HFFc6 (cell line): ENCODE data around the gene FAF1. TPM values are rescaled to one million over a fixed set of nuclear protein-coding genes. Genes with fewer than 3 reads are reported as not detected.

Experiments used
- DNase-seq: peaks from one replicate; pipeline ENCODE4 v3.0.0-alpha.2; 2018
- H3K27ac Mint-ChIP-seq: 2 replicates; pipeline ENCODE4 v1.8.0; 2020; ENCODE audit warnings: mild to moderate bottlenecking, mixed read lengths
- H3K27me3 Mint-ChIP-seq: 2 replicates; pipeline ENCODE4 v1.8.0; 2021; ENCODE audit warnings: mild to moderate bottlenecking, moderate library complexity, mixed read lengths; ENCODE audit not compliant: insufficient read depth
- H3K36me3 Mint-ChIP-seq: 2 replicates; pipeline ENCODE4 v1.8.0; 2021; ENCODE audit warnings: low read depth, mixed read lengths
- H3K4me1 Mint-ChIP-seq: 2 replicates; pipeline ENCODE4 v1.8.0; 2020; ENCODE audit warnings: low read depth, mixed read lengths
- H3K4me3 Mint-ChIP-seq: 2 replicates; pipeline ENCODE4 v1.8.0; 2020; ENCODE audit warnings: mild to moderate bottlenecking, moderate library complexity, mixed read lengths
- H3K9me3 Mint-ChIP-seq: 2 replicates; pipeline ENCODE4 v1.8.0; 2020; ENCODE audit warnings: mild to moderate bottlenecking, mixed read lengths
- total RNA-seq, 6 experiments: library from RNA; stranded (reverse); fragmentation: NEBNext Ultra II Directional; extraction: Animal tissue kit (Norgen Biotek cat#: 25700); gene quantifications; 2 replicates in 1 of 6; 3 replicates in 5 of 6; pipeline ENCODE4 v1.2.3, GENCODE V29; 2021
- TF ChIP-seq, protein P1 (sequence below): fragments of 200-600 bp; sonication (generic); IDR thresholded peaks from 2 replicates; pipeline ENCODE4 v1.5.0; 2021; ENCODE audit warnings: antibody characterized with exemption, mild to moderate bottlenecking

Gene FAF1
- total RNA-seq, 6 experiments from 2014 or later = 60.1 to 79.1 (median 67.8) TPM

DNA sequence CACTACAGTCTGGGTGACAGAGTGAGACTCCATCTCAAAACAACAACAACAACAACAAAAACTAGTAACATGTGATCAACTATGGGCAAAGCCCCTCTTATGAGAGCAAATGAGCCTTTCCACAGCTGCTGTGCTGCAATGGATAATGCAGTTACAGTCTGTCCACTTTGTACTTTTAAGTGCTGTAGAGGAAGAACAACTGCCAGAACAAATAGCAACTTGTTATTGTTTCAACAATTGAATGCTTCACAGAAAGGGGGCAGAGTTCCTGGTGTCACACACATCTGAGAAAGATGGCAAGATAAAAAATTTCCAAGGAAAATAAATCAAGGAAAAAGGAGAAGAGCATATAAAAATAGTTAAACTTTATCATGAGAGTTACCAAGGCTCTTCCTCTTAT is 293.2 kb downstream of the FAF1 start:
- H3K36me3 Mint-ChIP-seq = no peaks in the 10 kb centered on the region
- no peaks in the 10 kb centered on the region for H3K27me3 Mint-ChIP-seq
- no peak overlapping the region for H3K27ac Mint-ChIP-seq
- TF ChIP-seq, protein P1, sequence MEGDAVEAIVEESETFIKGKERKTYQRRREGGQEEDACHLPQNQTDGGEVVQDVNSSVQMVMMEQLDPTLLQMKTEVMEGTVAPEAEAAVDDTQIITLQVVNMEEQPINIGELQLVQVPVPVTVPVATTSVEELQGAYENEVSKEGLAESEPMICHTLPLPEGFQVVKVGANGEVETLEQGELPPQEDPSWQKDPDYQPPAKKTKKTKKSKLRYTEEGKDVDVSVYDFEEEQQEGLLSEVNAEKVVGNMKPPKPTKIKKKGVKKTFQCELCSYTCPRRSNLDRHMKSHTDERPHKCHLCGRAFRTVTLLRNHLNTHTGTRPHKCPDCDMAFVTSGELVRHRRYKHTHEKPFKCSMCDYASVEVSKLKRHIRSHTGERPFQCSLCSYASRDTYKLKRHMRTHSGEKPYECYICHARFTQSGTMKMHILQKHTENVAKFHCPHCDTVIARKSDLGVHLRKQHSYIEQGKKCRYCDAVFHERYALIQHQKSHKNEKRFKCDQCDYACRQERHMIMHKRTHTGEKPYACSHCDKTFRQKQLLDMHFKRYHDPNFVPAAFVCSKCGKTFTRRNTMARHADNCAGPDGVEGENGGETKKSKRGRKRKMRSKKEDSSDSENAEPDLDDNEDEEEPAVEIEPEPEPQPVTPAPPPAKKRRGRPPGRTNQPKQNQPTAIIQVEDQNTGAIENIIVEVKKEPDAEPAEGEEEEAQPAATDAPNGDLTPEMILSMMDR = peak; percentile 32
- H3K9me3 Mint-ChIP-seq = no peaks in the 10 kb centered on the region
- no peak for DNase-seq
- peaks cover 38% of the 10 kb centered on the region for H3K4me1 Mint-ChIP-seq
- no peak overlapping the region for H3K4me3 Mint-ChIP-seq

DNA sequence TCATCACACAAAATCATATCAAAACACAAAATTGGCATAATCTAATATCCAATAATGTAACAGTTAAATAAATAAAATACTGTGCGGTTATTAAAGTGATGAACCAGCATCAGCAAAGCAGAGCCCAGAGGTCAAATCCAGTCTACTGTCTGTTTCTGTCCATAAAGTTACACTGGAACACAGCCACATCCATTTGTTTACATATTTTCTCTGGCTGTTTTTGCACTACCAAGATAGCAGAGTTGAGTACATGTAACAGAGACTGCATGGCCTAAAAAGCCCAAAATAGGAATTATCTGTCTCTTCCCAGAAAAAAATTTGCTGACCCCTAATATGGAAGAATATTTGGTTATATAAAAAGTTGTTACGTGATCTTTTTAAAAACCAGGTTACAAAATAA is 294.7 kb downstream of the FAF1 start:
- H3K4me1 Mint-ChIP-seq = peaks cover 52% of the 10 kb centered on the region
- H3K36me3 Mint-ChIP-seq = no peaks in the 10 kb centered on the region
- H3K27me3 Mint-ChIP-seq = no peaks in the 10 kb centered on the region
- TF ChIP-seq, protein P1 = no peak
- H3K4me3 Mint-ChIP-seq = no peak overlapping the region
- DNase-seq = no peak
- no peak overlapping the region for H3K27ac Mint-ChIP-seq
- no peaks in the 10 kb centered on the region for H3K9me3 Mint-ChIP-seq

- no peaks in the 10 kb centered on the region for H3K36me3 Mint-ChIP-seq
- H3K4me1 Mint-ChIP-seq = peaks cover 50% of the 10 kb centered on the region
- peak; percentile 62 for DNase-seq
- H3K27ac Mint-ChIP-seq = peak overlapping the region; percentile 83
- H3K9me3 Mint-ChIP-seq = no peaks in the 10 kb centered on the region
- H3K27me3 Mint-ChIP-seq = no peaks in the 10 kb centered on the region
- TF ChIP-seq, protein P1 = no peak
- peak overlapping the region; percentile 53 for H3K4me3 Mint-ChIP-seq
Observed at GRCh38 chr1:50661626-50662025, 298.4 kb downstream of the FAF1 start.

GRCh38 chr1:50659107-50659662 is 300.9 kb downstream of the FAF1 start:
- no peaks in the 10 kb centered on the region for H3K9me3 Mint-ChIP-seq
- peak overlapping the region; percentile 75 for H3K27ac Mint-ChIP-seq
- H3K4me3 Mint-ChIP-seq = peak overlapping the region; percentile 39; the same call in 1 of the 2 replicates
- TF ChIP-seq, protein P1 = no peak
- no peaks in the 10 kb centered on the region for H3K36me3 Mint-ChIP-seq
- H3K27me3 Mint-ChIP-seq = no peaks in the 10 kb centered on the region
- no peak for DNase-seq
- peaks cover 42% of the 10 kb centered on the region for H3K4me1 Mint-ChIP-seq

- Mint-ChIP-seq H3K4me1 (peaks cover 42% of the 10 kb centered on the region), H3K36me3 (no peaks in the 10 kb centered on the region), H3K9me3 (no peaks in the 10 kb centered on the region), H3K4me3 (peak overlapping the region; percentile 39), H3K27me3 (no peaks in the 10 kb centered on the region), H3K27ac (peak overlapping the region; percentile 75)
- TF ChIP-seq, protein P1 = no peak
- DNase-seq = peak; percentile 39
Observed at GRCh38 chr1:50658459-50659076, 301.5 kb downstream of the FAF1 start.
